ENCODE measurements around the gene FBXO44. TPM values are rescaled to one million over a fixed set of nuclear protein-coding genes. Genes with fewer than 3 reads are reported as not detected.
A peak's percentile ranks its signal among the peaks of the same experiment; 100 is the strongest.

FBXO44 gene
- total RNA-seq, 4 donors from 2014 or later = 13.3 to 19.8 (median 16.1) TPM

GRCh38 chr1:11684070-11684469, 29.4 kb downstream of the FBXO44 start:
- intact Hi-C loops (cut with DNase I) = no loop called here
- peaks cover 0 to 39% (median 3%) of the 10 kb centered on the region in 4 donors for H3K27me3 ChIP-seq
- no peak overlapping the region for H3K4me3 ChIP-seq
- TF ChIP-seq EP300 (IDR thresholded peaks at IDR 0.05) (no peak), POLR2A (IDR thresholded peaks at IDR 0.05; ENCODE audit: low read depth) (no peak)
- H3K36me3 ChIP-seq = no peaks in the 10 kb centered on the region
- no peaks in the 10 kb centered on the region for H3K9me3 ChIP-seq
- H3K4me1 ChIP-seq = peaks cover 10 to 24% (median 22%) of the 10 kb centered on the region in 4 donors
- no peak overlapping the region for H3K27ac ChIP-seq (replicated peaks in 1 of 4)
- no peak for DNase-seq (ENCODE audit: extremely low spot score)
- WGBS = 38% methylated on average over 3 of the region's 7 CpGs

- intact Hi-C loops (cut with DNase I) = no loop called here
- no peaks in the 10 kb centered on the region for H3K36me3 ChIP-seq
- no peak overlapping the region for H3K4me3 ChIP-seq
- TF ChIP-seq CTCF (IDR thresholded peaks at IDR 0.05) (no peak), POLR2AphosphoS5 (IDR thresholded peaks at IDR 0.05) (no peak), EP300 (IDR thresholded peaks at IDR 0.05) (no peak), POLR2A (IDR thresholded peaks at IDR 0.05; ENCODE audit: low read depth) (no peak)
- no peak overlapping the region for H3K27ac ChIP-seq (replicated peaks in 1 of 4)
- H3K4me1 ChIP-seq = peaks cover 6 to 13% (median 11%) of the 10 kb centered on the region in 4 donors
- no peaks in the 10 kb centered on the region for H3K9me3 ChIP-seq
- WGBS = 85% methylated on average over 7 of the region's 7 CpGs
- no peak for DNase-seq (ENCODE audit: extremely low spot score)
- H3K27me3 ChIP-seq = peaks cover 0 to 51% (median 6%) of the 10 kb centered on the region in 4 donors
Observed at GRCh38 chr1:11685210-11685752, 30.6 kb downstream of the FBXO44 start.

- peaks cover 5 to 81% (median 30%) of the 10 kb centered on the region in 4 donors for H3K27me3 ChIP-seq
- no peaks in the 10 kb centered on the region for H3K36me3 ChIP-seq
- H3K4me3 ChIP-seq = no peak overlapping the region
- H3K27ac ChIP-seq (replicated peaks in 1 of 4) = no peak overlapping the region
- H3K4me1 ChIP-seq = peaks cover 8 to 33% (median 31%) of the 10 kb centered on the region in 4 donors
- TF ChIP-seq EP300 (IDR thresholded peaks at IDR 0.05) (no peak), POLR2AphosphoS5 (IDR thresholded peaks at IDR 0.05) (no peak), POLR2A (IDR thresholded peaks at IDR 0.05; ENCODE audit: low read depth) (no peak), CTCF (IDR thresholded peaks at IDR 0.05) (no peak)
- WGBS = 95% methylated on average over 4 of the region's 4 CpGs
- intact Hi-C loops (cut with DNase I) = no loop called here
- DNase-seq (ENCODE audit: extremely low spot score) = no peak
- H3K9me3 ChIP-seq = no peaks in the 10 kb centered on the region
Observed at GRCh38 chr1:11688506-11688905, 33.8 kb downstream of the FBXO44 start.

GRCh38 chr1:11690397-11691301, 36.0 kb downstream of the FBXO44 start:
- H3K4me3 ChIP-seq = peak overlapping the region; percentile 31 to 47 (median 40)
- no peaks in the 10 kb centered on the region for H3K9me3 ChIP-seq
- 13% methylated on average over 14 of the region's 64 CpGs for WGBS
- TF ChIP-seq CTCF (IDR thresholded peaks at IDR 0.05) = no peak
- no peak for TF ChIP-seq EP300 (IDR thresholded peaks at IDR 0.05)
- TF ChIP-seq POLR2A (IDR thresholded peaks at IDR 0.05; ENCODE audit: low read depth) = no peak
- no peak for TF ChIP-seq POLR2AphosphoS5 (IDR thresholded peaks at IDR 0.05)
- H3K27me3 ChIP-seq = peaks cover 5 to 88% (median 30%) of the 10 kb centered on the region in 4 donors
- peaks cover 8 to 34% (median 31%) of the 10 kb centered on the region in 4 donors for H3K4me1 ChIP-seq
- H3K27ac ChIP-seq (replicated peaks in 1 of 4) = no peak overlapping the region
- no peaks in the 10 kb centered on the region for H3K36me3 ChIP-seq
- no peak for DNase-seq (ENCODE audit: extremely low spot score)
- intact Hi-C loops (cut with DNase I) = no loop called here

GRCh38 chr1:11691302-11691914, 36.7 kb downstream of the FBXO44 start, which contains the start of gene DRAXIN:
Gene DRAXIN, plus strand, starts transcription at chr1:11691710. Its CDS starts 14,549 bp downstream, at chr1:11706259.
- Histone ChIP-seq H3K4me3 (peak within 1 kb of the TSS; percentile 31 to 47 (median 40)), H3K27me3 (peaks cover 5 to 96% (median 30%) of the 10 kb centered on the region in 4 donors)
- 5% methylated on average over 4 of the region's 78 CpGs for WGBS

More at GRCh38 chr1:11691302-11691914, 36.7 kb downstream of the FBXO44 start, which contains the start of gene DRAXIN:
- TF ChIP-seq CTCF (IDR thresholded peaks at IDR 0.05) (no peak), EP300 (IDR thresholded peaks at IDR 0.05) (no peak), POLR2A (IDR thresholded peaks at IDR 0.05; ENCODE audit: low read depth) (no peak), POLR2AphosphoS5 (IDR thresholded peaks at IDR 0.05) (no peak)
- Histone ChIP-seq H3K4me1 (peaks cover 8 to 34% (median 31%) of the 10 kb centered on the region in 4 donors), H3K9me3 (no peaks in the 10 kb centered on the region), H3K36me3 (no peaks in the 10 kb centered on the region), H3K27ac (replicated peaks in 1 of 4) (no peak within 1 kb of the TSS)
- intact Hi-C loops (cut with DNase I) = no loop called here
- DNase-seq (ENCODE audit: extremely low spot score) = no peak
